Urothelium cell line (cell line): ENCODE data around the gene DEDD.
A peak's percentile ranks its signal among the peaks of the same experiment; 100 is the strongest.

Experiments used
- DNase-seq: peaks from one replicate; pipeline ENCODE4 v3.0.0; 2011; ENCODE audit warnings: low spot score, mixed read lengths
- FAIRE-seq: peaks from 2 replicates; lab custom pipeline; 2011; peaks lifted over from hg19 to GRCh38; lab: Jason Lieb, UNC

The DEDD gene

DNA sequence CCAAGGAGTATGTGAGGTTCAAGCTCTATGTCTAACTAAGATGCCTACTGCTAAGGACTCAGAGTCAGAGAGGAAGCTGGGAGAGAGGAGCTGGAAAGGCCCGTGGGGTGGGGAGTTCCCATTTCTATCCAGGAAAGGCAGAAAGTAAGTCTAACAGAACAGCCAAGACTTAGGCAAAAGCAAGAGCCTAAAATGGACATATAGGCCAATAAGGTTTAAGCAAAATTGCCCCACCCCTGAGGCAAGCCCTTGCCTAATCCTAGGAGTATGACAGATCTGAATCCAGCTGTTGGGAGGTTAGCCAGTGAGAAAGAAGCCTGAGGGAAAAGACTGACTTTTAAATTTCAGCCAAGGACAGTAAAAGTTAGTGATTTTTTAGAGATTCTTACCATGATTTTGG is 35.9 kb downstream of the DEDD start:
- no peak for DNase-seq
- no peak for FAIRE-seq

- DNase-seq (no peak), FAIRE-seq (no peak)
Observed at GRCh38 chr1:161096015-161096414, 36.5 kb downstream of the DEDD start.

DNA sequence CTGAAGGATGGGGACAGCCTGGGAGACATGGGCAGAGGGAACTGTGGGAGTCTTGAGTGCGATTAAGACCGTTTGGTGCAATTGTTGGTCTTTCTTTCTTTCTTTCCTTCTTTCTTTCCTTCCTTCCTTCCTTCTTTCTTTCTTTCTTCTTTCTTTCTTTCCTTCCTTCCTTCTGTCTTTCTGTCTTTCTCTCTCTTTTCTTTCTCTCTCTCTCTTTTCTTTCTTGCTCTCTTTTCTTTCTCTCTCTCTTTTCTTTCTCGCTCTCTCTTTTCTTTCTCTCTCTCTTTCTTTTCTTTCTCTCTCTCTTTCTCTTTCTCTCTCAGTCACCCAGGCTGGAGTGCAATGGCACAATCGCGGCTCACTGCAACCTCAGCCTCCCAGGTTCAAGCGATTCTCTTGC is 37.2 kb downstream of the DEDD start:
- DNase-seq (no peak), FAIRE-seq (no peak)

GRCh38 chr1:161094481-161094880 is 38.0 kb downstream of the DEDD start:
- no peak for DNase-seq
- FAIRE-seq: no peak

GRCh38 chr1:161092621-161093028 is 39.8 kb downstream of the DEDD start:
- FAIRE-seq: no peak
- no peak for DNase-seq

DNA sequence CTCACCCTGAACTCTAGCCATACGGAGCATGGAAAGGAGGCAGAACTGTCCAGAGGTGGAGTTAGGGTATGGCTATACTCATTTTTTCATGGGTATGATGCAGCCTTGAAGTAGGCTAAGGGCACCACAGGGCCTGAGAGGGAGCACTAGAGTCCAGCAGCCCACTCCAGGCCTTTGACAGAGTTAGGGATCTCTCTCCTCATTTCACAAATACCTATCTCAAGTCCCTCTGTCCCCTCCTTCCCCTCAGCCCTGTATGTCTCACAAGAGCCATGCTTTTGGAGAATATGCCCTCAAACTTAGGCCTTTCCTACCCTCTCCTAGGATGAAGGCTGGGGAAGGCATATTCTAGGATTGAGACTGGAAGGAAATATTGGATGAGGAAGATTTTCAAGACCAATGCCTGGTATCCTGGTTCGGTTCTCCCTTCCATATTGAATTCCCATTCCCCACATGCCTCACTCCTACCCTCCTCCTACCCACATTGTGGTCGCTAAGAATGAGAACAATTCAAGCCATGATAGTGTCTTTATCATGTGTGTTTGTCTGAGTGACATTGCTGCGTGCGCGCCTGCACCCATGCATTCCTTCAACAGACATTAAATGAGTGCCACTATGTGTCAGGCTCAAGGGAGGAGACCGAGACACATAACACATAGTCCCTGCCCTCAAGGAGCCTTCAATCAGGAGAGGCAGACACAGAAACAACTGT is 40.5 kb downstream of the DEDD start:
- FAIRE-seq: no peak
- DNase-seq: no peak

DNA sequence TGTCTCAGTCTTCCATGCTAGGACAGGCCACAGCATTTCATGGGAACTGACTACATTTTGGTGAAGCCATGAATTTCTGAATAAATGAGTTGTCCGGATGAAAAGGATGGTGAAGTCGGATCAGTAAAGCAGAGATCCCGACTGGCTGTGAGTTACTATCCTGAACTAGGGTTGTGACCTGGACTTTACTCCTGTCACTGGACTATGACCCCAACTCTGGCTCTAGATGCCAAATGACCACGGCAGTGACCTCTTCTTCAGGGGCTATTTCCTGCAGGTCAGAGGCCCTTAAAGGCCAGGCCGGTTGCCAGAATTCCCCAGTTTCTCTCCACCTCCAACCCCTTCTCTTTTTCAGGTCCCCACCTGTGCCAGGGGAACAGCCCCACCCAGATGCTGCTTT is 41.4 kb downstream of the DEDD start:
- FAIRE-seq (no peak), DNase-seq (no peak)

- DNase-seq (no peak), FAIRE-seq (no peak)
Observed at GRCh38 chr1:161090617-161091016, 41.9 kb downstream of the DEDD start.

DNA sequence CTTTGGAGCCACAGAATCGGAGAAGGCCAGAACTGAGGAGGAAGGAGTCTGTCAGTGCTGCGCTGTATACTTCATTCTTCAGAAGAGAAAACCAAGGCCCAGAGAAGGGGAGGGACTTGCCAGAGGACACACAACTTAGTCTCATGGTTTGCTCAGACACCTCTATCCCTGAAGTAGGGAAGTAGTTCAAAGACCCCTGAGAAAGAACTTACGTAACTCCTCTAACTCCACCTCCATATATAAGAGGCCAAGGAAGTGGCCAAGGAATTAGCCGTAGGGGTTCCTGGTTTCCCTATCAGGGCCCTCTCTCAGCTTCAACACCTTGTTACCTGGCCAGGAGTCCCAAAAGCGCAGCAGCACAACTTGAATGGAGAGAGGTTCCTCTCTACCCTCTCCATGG is 42.5 kb downstream of the DEDD start:
- no peak for FAIRE-seq
- no peak for DNase-seq

- no peak for DNase-seq
- FAIRE-seq: no peak
Observed at GRCh38 chr1:161089251-161089924, 43.1 kb downstream of the DEDD start, which contains the start of gene NECTIN4. NECTIN4 (minus strand) TSS chr1:161089558; CDS start chr1:161089296, 262 bp downstream.

DNA sequence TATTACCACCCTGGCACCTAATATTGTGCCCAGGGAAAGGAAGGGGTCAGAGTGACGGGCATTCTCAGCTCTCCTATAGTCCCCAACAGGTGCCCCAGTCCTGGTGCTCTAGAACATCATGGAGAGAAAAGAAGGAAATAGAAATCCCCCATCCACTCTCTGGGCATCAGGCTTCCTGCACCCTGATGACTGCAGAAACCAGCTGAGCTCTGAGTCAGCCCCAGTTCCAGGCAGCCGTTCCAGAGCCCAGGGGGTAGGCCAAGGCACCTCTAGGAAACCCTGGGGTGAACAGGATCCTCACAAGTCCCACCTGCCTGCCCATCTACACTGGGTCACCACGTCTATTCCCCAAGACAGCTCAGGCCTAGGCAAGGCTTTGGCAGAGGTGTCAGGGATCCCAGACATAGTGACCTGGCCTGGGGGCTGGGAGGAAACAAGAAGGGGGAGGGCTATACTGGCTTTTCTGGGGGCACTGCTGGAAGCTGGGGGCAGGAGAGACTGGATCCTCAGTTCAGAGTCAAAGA is 43.8 kb downstream of the DEDD start:
- DNase-seq (no peak), FAIRE-seq (no peak)

GRCh38 chr1:161086457-161086856 is 46.0 kb downstream of the DEDD start:
- FAIRE-seq: no peak

DNA sequence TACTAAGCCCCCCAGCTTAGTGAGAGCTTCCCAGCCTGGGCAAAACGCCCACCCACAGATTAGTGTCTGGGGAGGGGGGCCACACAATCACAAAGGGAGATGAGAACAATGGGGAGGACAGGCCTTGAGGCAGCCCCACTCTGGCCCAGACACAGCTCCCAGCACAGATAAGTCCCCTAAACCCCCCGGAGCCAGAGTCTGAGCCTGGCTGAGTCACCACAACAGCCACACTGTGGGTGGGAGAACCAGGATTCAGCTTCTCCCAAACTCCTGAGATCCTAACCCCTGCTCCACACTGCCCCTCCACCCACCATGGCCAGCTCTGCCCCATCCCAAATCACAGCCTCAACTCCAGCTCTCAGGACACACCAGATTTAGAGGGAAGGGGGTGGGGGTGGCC is 47.3 kb downstream of the DEDD start:
- no peak for DNase-seq

More at GRCh38 chr1:161086457-161086856, 46.0 kb downstream of the DEDD start:
- no peak for DNase-seq

DNA sequence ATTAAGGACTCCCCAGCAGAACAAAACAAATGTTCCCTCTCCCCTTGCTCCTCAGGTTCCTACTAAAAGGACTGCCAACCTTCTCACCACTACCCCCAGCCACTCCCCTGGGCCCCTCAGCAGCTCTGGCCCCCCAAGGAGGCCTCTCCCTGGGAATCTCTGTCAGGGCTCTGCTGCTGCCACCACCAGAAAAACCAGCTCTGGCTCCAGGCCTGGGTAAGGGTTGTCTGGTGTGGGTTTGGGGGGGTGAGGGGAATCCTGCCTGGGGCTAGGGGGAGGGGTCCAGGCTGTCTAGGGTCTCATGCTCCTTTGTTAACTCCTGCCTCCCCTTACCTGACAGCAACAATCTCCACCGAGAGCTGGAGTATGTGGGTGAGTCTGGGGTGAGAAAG is 47.9 kb downstream of the DEDD start:
- DNase-seq (no peak), FAIRE-seq (no peak)

More for the DNA sequence above, 47.3 kb downstream of the DEDD start:
- FAIRE-seq: no peak

- no peak for FAIRE-seq
Observed at GRCh38 chr1:161083748-161084596, 48.5 kb downstream of the DEDD start.

GRCh38 chr1:161082996-161083747 is 49.3 kb downstream of the DEDD start:
- peak; percentile 82 for DNase-seq
- FAIRE-seq: no peak

More at GRCh38 chr1:161083748-161084596, 48.5 kb downstream of the DEDD start:
- no peak for DNase-seq

- no peak for FAIRE-seq
- DNase-seq: no peak
Observed at GRCh38 chr1:161082483-161082882, 50.0 kb downstream of the DEDD start.

- DNase-seq (no peak), FAIRE-seq (no peak)
Observed at GRCh38 chr1:161081519-161081918, 50.9 kb downstream of the DEDD start.

GRCh38 chr1:161080441-161081405 is 51.7 kb downstream of the DEDD start:
- no peak for FAIRE-seq
- no peak for DNase-seq
